ENCODE measurements around the gene CEACAM4. TPM values are rescaled to one million over a fixed set of nuclear protein-coding genes. Genes with fewer than 3 reads are reported as not detected.

The CEACAM4 gene
- total and polyA plus RNA-seq, 7 experiments from 2014 or later = 0.60 to 1.5 (median 1.1) TPM; not detected in 4

- H3K27ac Mint-ChIP-seq = peak within 1 kb of the TSS; percentile 79 to 93 (median 87)
- Histone ChIP-seq H3K4me1 (ENCODE audit: control insufficient read depth in 2 of 2, insufficient read depth in 2 of 2, low read length in 2 of 2) (peaks cover 6 to 31% of the 10 kb centered on the region in 2 donors), H3K27me3 (ENCODE audit: control insufficient read depth in 2 of 2, insufficient read depth in 2 of 2, low read length in 2 of 2) (no peaks in the 10 kb centered on the region), H3K4me3 (ENCODE audit: low read length) (peak within 1 kb of the TSS; percentile 34), H3K36me3 (ENCODE audit: control insufficient read depth in 2 of 3, insufficient read depth in 3 of 3, low read length in 3 of 3) (peaks cover 20 to 53% (median 21%) of the 10 kb centered on the region in 3 experiments), H3K27ac (ENCODE audit: low read depth, low read length) (peak within 1 kb of the TSS; percentile 64), H3K9me3 (ENCODE audit: control insufficient read depth in 2 of 3, low read length in 3 of 3) (no peaks in the 10 kb centered on the region)
- intact Hi-C loops (cut with micrococcal nuclease) = loop anchor here in 1 of 2 donors (2.0 kb wide), 1 partner anchor 19 kb away; no protein-coding TSS in a partner anchor
- ChIA-PET CTCF (interaction anchor here (0.8 to 2.2 kb wide), 4 partner anchors 27 to 127 kb away, joined by 3 to 8 read pairs (median 4); no protein-coding TSS in a partner anchor), POLR2A (interaction anchor here (0.6 to 2.0 kb wide), 7 partner anchors 10 to 212 kb away, joined by 3 to 7 read pairs (median 5); partner anchors contain the start of gene B9D2)
- peaks cover 0 to 9% (median 0%) of the 10 kb centered on the region in 11 donors for H3K9me3 Mint-ChIP-seq
- H3K4me3 Mint-ChIP-seq = peak within 1 kb of the TSS; percentile 75 to 85 (median 79)
- ATAC-seq (peak; percentile 99), DNase-seq (peak in 7 of 9 donors; percentile 35 to 49 (median 45))
- peaks cover 8 to 48% (median 26%) of the 10 kb centered on the region in 5 donors for H3K36me3 Mint-ChIP-seq
- no peaks in the 10 kb centered on the region for H3K27me3 Mint-ChIP-seq
- H3K4me1 Mint-ChIP-seq = peaks cover 27 to 43% (median 35%) of the 10 kb centered on the region in 7 donors
These were observed 50.9 kb downstream of the CEACAM4 start, which contains the start of gene CEACAM21 for GRCh38 chr19:41575998-41576397. TSS of gene CEACAM21 (plus strand) at chr19:41576166. CDS start at chr19:41576275, 109 bp downstream.

- peak; percentile 73 to 85 (median 82) for DNase-seq
- CTCF ChIA-PET = interaction anchor here (0.6 to 23.4 kb wide), 12 partner anchors 9 to 206 kb away, joined by 3 to 384 read pairs (median 6); partner anchors contain the start of genes B9D2 and DMAC2
- peaks cover 0 to 2% (median 0%) of the 10 kb centered on the region in 11 donors for H3K9me3 Mint-ChIP-seq
- H3K4me3 Mint-ChIP-seq = peak overlapping the region in 4 of 10 donors; percentile 2 to 51 (median 26)
- Histone ChIP-seq H3K27ac (ENCODE audit: low read depth, low read length) (no peak overlapping the region), H3K36me3 (ENCODE audit: control insufficient read depth in 2 of 3, insufficient read depth in 3 of 3, low read length in 3 of 3) (peaks cover 0 to 16% (median 0%) of the 10 kb centered on the region in 3 experiments), H3K9me3 (ENCODE audit: control insufficient read depth in 2 of 3, low read length in 3 of 3) (no peaks in the 10 kb centered on the region), H3K4me1 (ENCODE audit: control insufficient read depth in 2 of 2, insufficient read depth in 2 of 2, low read length in 2 of 2) (peaks cover 13 to 35% of the 10 kb centered on the region in 2 donors), H3K27me3 (ENCODE audit: control insufficient read depth in 2 of 2, insufficient read depth in 2 of 2, low read length in 2 of 2) (no peaks in the 10 kb centered on the region), H3K4me3 (ENCODE audit: low read length) (no peak overlapping the region)
- H3K27ac Mint-ChIP-seq = peak overlapping the region in 8 of 9 donors; percentile 8 to 89 (median 69)
- peaks cover 3 to 25% (median 8%) of the 10 kb centered on the region in 5 donors for H3K36me3 Mint-ChIP-seq
- no peaks in the 10 kb centered on the region for H3K27me3 Mint-ChIP-seq
- intact Hi-C loops (cut with micrococcal nuclease) = loop anchor here (1.0 to 2.0 kb wide), 6 partner anchors 25 to 366 kb away; no protein-coding TSS in a partner anchor
- peaks cover 34 to 68% (median 47%) of the 10 kb centered on the region in 7 donors for H3K4me1 Mint-ChIP-seq
- peak; percentile 99 for ATAC-seq
- POLR2A ChIA-PET = interaction anchor here (0.5 to 15.0 kb wide), 9 partner anchors 15 to 375 kb away, joined by 3 to 192 read pairs (median 8); no protein-coding TSS in a partner anchor
These were observed 56.2 kb downstream of the CEACAM4 start for GRCh38 chr19:41570639-41571112.

- DNase-seq (no peak), ATAC-seq (peak; percentile 10)
- no peaks in the 10 kb centered on the region for H3K27me3 ChIP-seq (ENCODE audit: control insufficient read depth in 2 of 2, insufficient read depth in 2 of 2, low read length in 2 of 2)
- H3K27ac ChIP-seq (ENCODE audit: low read depth, low read length) = no peak overlapping the region
- no peak overlapping the region for H3K4me3 ChIP-seq (ENCODE audit: low read length)
- peaks cover 32 to 67% (median 45%) of the 10 kb centered on the region in 7 donors for H3K4me1 Mint-ChIP-seq
- H3K36me3 ChIP-seq (ENCODE audit: control insufficient read depth in 2 of 3, insufficient read depth in 3 of 3, low read length in 3 of 3) = peaks cover 0 to 16% (median 0%) of the 10 kb centered on the region in 3 experiments
- no peaks in the 10 kb centered on the region for H3K9me3 ChIP-seq (ENCODE audit: control insufficient read depth in 2 of 3, low read length in 3 of 3)
- H3K36me3 Mint-ChIP-seq = peaks cover 3 to 25% (median 8%) of the 10 kb centered on the region in 5 donors
- ChIA-PET CTCF (interaction anchor here (0.6 to 23.4 kb wide), 11 partner anchors 9 to 206 kb away, joined by 3 to 384 read pairs (median 7); partner anchors contain the start of genes B9D2 and DMAC2), POLR2A (interaction anchor here (0.6 to 15.0 kb wide), 8 partner anchors 14 to 376 kb away, joined by 3 to 192 read pairs (median 12); no protein-coding TSS in a partner anchor)
- intact Hi-C loops (cut with micrococcal nuclease) = loop anchor here (1.0 to 2.0 kb wide), 6 partner anchors 25 to 366 kb away; no protein-coding TSS in a partner anchor
- H3K9me3 Mint-ChIP-seq = peaks cover 0 to 2% (median 0%) of the 10 kb centered on the region in 11 donors
- peak overlapping the region in 7 of 9 donors; percentile 8 to 89 (median 79) for H3K27ac Mint-ChIP-seq
- peak overlapping the region in 3 of 10 donors; percentile 6 to 51 (median 45) for H3K4me3 Mint-ChIP-seq
- H3K4me1 ChIP-seq (ENCODE audit: control insufficient read depth in 2 of 2, insufficient read depth in 2 of 2, low read length in 2 of 2) = peaks cover 13 to 33% of the 10 kb centered on the region in 2 donors
- H3K27me3 Mint-ChIP-seq = no peaks in the 10 kb centered on the region
These were observed 56.7 kb downstream of the CEACAM4 start for GRCh38 chr19:41570179-41570578.

GRCh38 chr19:41569481-41570150, 57.3 kb downstream of the CEACAM4 start:
- intact Hi-C loops (cut with micrococcal nuclease) = loop anchor here (1.0 to 5.0 kb wide), 7 partner anchors 26 to 365 kb away; no protein-coding TSS in a partner anchor
- peaks cover 14 to 28% of the 10 kb centered on the region in 2 donors for H3K4me1 ChIP-seq (ENCODE audit: control insufficient read depth in 2 of 2, insufficient read depth in 2 of 2, low read length in 2 of 2)
- no peak for DNase-seq
- no peaks in the 10 kb centered on the region for H3K27me3 ChIP-seq (ENCODE audit: control insufficient read depth in 2 of 2, insufficient read depth in 2 of 2, low read length in 2 of 2)
- CTCF ChIA-PET = interaction anchor here (0.9 to 23.4 kb wide), 11 partner anchors 10 to 205 kb away, joined by 3 to 384 read pairs (median 6); partner anchors contain the start of genes B9D2 and DMAC2
- POLR2A ChIA-PET = interaction anchor here (0.9 to 15.0 kb wide), 11 partner anchors 14 to 217 kb away, joined by 3 to 192 read pairs (median 3); no protein-coding TSS in a partner anchor
- Mint-ChIP-seq H3K4me3 (peak overlapping the region in 2 of 10 donors; percentile 16 to 51), H3K36me3 (peaks cover 3 to 25% (median 8%) of the 10 kb centered on the region in 5 donors), H3K9me3 (peaks cover 0 to 2% (median 0%) of the 10 kb centered on the region in 11 donors), H3K4me1 (peaks cover 30 to 65% (median 43%) of the 10 kb centered on the region in 7 donors), H3K27me3 (peaks cover 0 to 2% (median 0%) of the 10 kb centered on the region in 5 donors), H3K27ac (peak overlapping the region in 3 of 9 donors; percentile 5 to 86 (median 48))
- peaks cover 0 to 16% (median 0%) of the 10 kb centered on the region in 3 experiments for H3K36me3 ChIP-seq (ENCODE audit: control insufficient read depth in 2 of 3, insufficient read depth in 3 of 3, low read length in 3 of 3)
- no peaks in the 10 kb centered on the region for H3K9me3 ChIP-seq (ENCODE audit: control insufficient read depth in 2 of 3, low read length in 3 of 3)
- H3K27ac ChIP-seq (ENCODE audit: low read depth, low read length) = no peak overlapping the region
- ATAC-seq = no peak
- H3K4me3 ChIP-seq (ENCODE audit: low read length) = no peak overlapping the region

Other genes with a start within 250 kb of the CEACAM4 start
- 10 to 100 TPM; 15.0 to 37.5 (median 20.6) TPM for gene EXOSC5, start 229.7 kb downstream of the CEACAM4 start, total RNA-seq
- 10 to 100 TPM; 76.0 to 84.8 TPM for gene EXOSC5, start 229.7 kb downstream of the CEACAM4 start, polyA plus RNA-seq
- 10 to 100 TPM; 19.4 to 25.0 (median 20.5) TPM for gene BCKDHA, start 229.3 kb downstream of the CEACAM4 start, total RNA-seq
- gene BCKDHA, start 229.3 kb downstream of the CEACAM4 start, polyA plus RNA-seq = 10 to 100 TPM; 45.1 to 55.9 TPM
- gene B3GNT8, start 199.7 kb downstream of the CEACAM4 start, total RNA-seq = 1 to 10 TPM in 3 of 5 experiments, under 1 TPM in 2; 0.32 to 5.3 (median 1.1) TPM
- gene B3GNT8, start 199.7 kb downstream of the CEACAM4 start, polyA plus RNA-seq = under 1 TPM; 0.19 to 0.37 TPM
- gene DMAC2, start 187.2 kb downstream of the CEACAM4 start, total RNA-seq = 10 to 100 TPM; 22.2 to 44.4 (median 26.2) TPM
- gene DMAC2, start 187.2 kb downstream of the CEACAM4 start, polyA plus RNA-seq = 10 to 100 TPM; 53.2 to 53.7 TPM
- not detected for gene ERICH4, start 183.9 kb downstream of the CEACAM4 start, total RNA-seq
- gene ERICH4, start 183.9 kb downstream of the CEACAM4 start, polyA plus RNA-seq = not detected
- 10 to 100 TPM; 40.1 to 64.5 (median 50.0) TPM for gene CEACAM21, start 50.9 kb downstream of the CEACAM4 start, total RNA-seq
- 10 to 100 TPM; 27.7 to 43.6 TPM for gene CEACAM21, start 50.9 kb downstream of the CEACAM4 start, polyA plus RNA-seq
- gene CEACAM7, start 61.2 kb upstream of the CEACAM4 start, total RNA-seq = not detected
- not detected for gene CEACAM7, start 61.2 kb upstream of the CEACAM4 start, polyA plus RNA-seq
- not detected for gene CEACAM5, start 81.6 kb upstream of the CEACAM4 start, total RNA-seq
- not detected for gene CEACAM5, start 81.6 kb upstream of the CEACAM4 start, polyA plus RNA-seq
- under 1 TPM in 1 of 5 experiments, not detected in 4; 0.15 TPM for gene CEACAM6, start 128.5 kb upstream of the CEACAM4 start, total RNA-seq
- not detected for gene CEACAM6, start 128.5 kb upstream of the CEACAM4 start, polyA plus RNA-seq
- gene CEACAM3, start 169.5 kb upstream of the CEACAM4 start, total RNA-seq = 1 to 10 TPM in 1 of 5 experiments, under 1 TPM in 1, not detected in 3; 0.42 to 4.7 TPM
- not detected for gene CEACAM3, start 169.5 kb upstream of the CEACAM4 start, polyA plus RNA-seq
- gene LYPD4, start 217.6 kb upstream of the CEACAM4 start, total RNA-seq = not detected
- gene LYPD4, start 217.6 kb upstream of the CEACAM4 start, polyA plus RNA-seq = not detected
- under 1 TPM in 1 of 5 experiments, not detected in 4; 0.12 TPM for gene DMRTC2, start 218.0 kb upstream of the CEACAM4 start, total RNA-seq
- not detected for gene DMRTC2, start 218.0 kb upstream of the CEACAM4 start, polyA plus RNA-seq
- gene RPS19, start 233.2 kb upstream of the CEACAM4 start, total RNA-seq = 1,000 to 10,000 TPM; 2,739 to 3,712 (median 3,396) TPM
- gene RPS19, start 233.2 kb upstream of the CEACAM4 start, polyA plus RNA-seq = 1,000 to 10,000 TPM; 6,645 to 7,822 TPM